Measurements from ENCODE around the gene INPP4B.

- no peak for TF ChIP-seq CTCF (IDR thresholded peaks at IDR 0.05)
- TF ChIP-seq POLR2A (IDR thresholded peaks at IDR 0.05) = no peak
Observed at GRCh38 chr4:142316025-142316424, 530.1 kb downstream of the INPP4B start.

Data from Peyer's patch (tissue), 4 donors.